ENCODE data around the gene SLC22A5.

SLC22A5 gene

GRCh38 chr5:132371603-132371994 lies 2.1 kb downstream of the SLC22A5 start (continued):
- no peak for TF ChIP-seq TCF7L2 (IDR thresholded peaks at IDR 0.05; ENCODE audit: borderline replicate concordance, low read depth, low read length)
- TF ChIP-seq ZBTB44 (tag by site-specific recombination; IDR thresholded peaks at IDR 0.05) = no peak
- no peak for TF ChIP-seq ZNF785 (tag by site-specific recombination; IDR thresholded peaks at IDR 0.05)
- no peak for TF ChIP-seq ZNF830 (tag by site-specific recombination; IDR thresholded peaks at IDR 0.05; ENCODE audit: low read depth)
- no peak for TF ChIP-seq ZBTB48 (tag by site-specific recombination; IDR thresholded peaks at IDR 0.05)
- TF ChIP-seq ZNF335 (tag by site-specific recombination; conservative IDR thresholded peaks at IDR 0.05) = no peak

- Histone ChIP-seq H3K9me3 (ENCODE audit: control insufficient read depth, insufficient read depth, low read depth, low read length) (no peaks in the 10 kb centered on the region), H3K4me1 (ENCODE audit: control insufficient read depth, insufficient read depth, low read length) (no peaks in the 10 kb centered on the region), H3K4me3 (ENCODE audit: low read depth, low read length) (no peak overlapping the region), H3K36me3 (ENCODE audit: control insufficient read depth in 2 of 2, insufficient read depth in 1 of 2, low read length in 2 of 2) (peaks cover 0 to 8% of the 10 kb centered on the region in 2 experiments; a peak in 1 of 3 replicates), H3K27ac (ENCODE audit: extremely low read depth, low read depth, low read length) (no peak overlapping the region)
- TF ChIP-seq ZNF510 (tag by site-specific recombination; IDR thresholded peaks at IDR 0.05; ENCODE audit: insufficient replicate concordance) (no peak), CTCF (tag by site-specific recombination; IDR thresholded peaks at IDR 0.05) (no peak), ZSCAN18 (tag by site-specific recombination; IDR thresholded peaks at IDR 0.05) (no peak), ZNF354C (tag by site-specific recombination; IDR thresholded peaks at IDR 0.05; ENCODE audit: borderline replicate concordance, low read depth) (no peak), ZNF10 (tag by site-specific recombination; IDR thresholded peaks at IDR 0.05) (no peak), ZNF324 (tag by site-specific recombination; IDR thresholded peaks at IDR 0.05) (no peak), ZNF843 (tag by site-specific recombination; IDR thresholded peaks at IDR 0.05) (no peak), ZNF777 (tag by site-specific recombination; IDR thresholded peaks at IDR 0.05; ENCODE audit: borderline replicate concordance) (no peak), ZXDB (tag by site-specific recombination; IDR thresholded peaks at IDR 0.05) (no peak), ZNF37A (tag by site-specific recombination; IDR thresholded peaks at IDR 0.05) (no peak), IKZF3 (tag by site-specific recombination; IDR thresholded peaks at IDR 0.05) (no peak), ZNF596 (tag by site-specific recombination; IDR thresholded peaks at IDR 0.05) (no peak), ZNF2 (tag by site-specific recombination; IDR thresholded peaks at IDR 0.05) (no peak), ZNF600 (tag by site-specific recombination; IDR thresholded peaks at IDR 0.05) (no peak), ZBTB21 (tag by site-specific recombination; IDR thresholded peaks at IDR 0.05) (no peak), ZBTB11 (tag by site-specific recombination; conservative IDR thresholded peaks at IDR 0.05; ENCODE audit: low read depth) (no peak)
- ChIA-PET POLR2A (no interaction called here), CTCF (interaction anchor here (0.6 to 1.3 kb wide), 3 partner anchors 16 to 134 kb away, joined by 3 to 4 read pairs (median 4); no protein-coding TSS in a partner anchor)
Measured at GRCh38 chr5:132372127-132372526, 2.6 kb downstream of the SLC22A5 start.

All from HEK293 (cell line).